Hypothalamus (tissue), 51 donors: ENCODE results near the gene SLC2A4RG.

Experiments
- DNase-seq, 51 donors: peaks; one replicate each; lab custom pipeline; 2025; lab: John Stamatoyannopoulos, UW

Gene SLC2A4RG

GRCh38 chr20:63739130-63740069 lies at the start of gene SLC2A4RG:
Gene SLC2A4RG (plus strand): TSS chr20:63739776. CDS start chr20:63739913, 137 bp downstream.
- peak in 44 of 51 donors; percentile 19 to 86 (median 58) for DNase-seq

GRCh38 chr20:63690003-63690897 lies 49.3 kb upstream of the SLC2A4RG start:
- DNase-seq = no peak

- DNase-seq = no peak
These were observed 48.5 kb upstream of the SLC2A4RG start for GRCh38 chr20:63690898-63691710.

GRCh38 chr20:63691711-63692435 lies 47.7 kb upstream of the SLC2A4RG start:
- no peak for DNase-seq

- DNase-seq = no peak
These were observed 47.0 kb upstream of the SLC2A4RG start for GRCh38 chr20:63692436-63693082.

GRCh38 chr20:63693083-63693732 lies 46.4 kb upstream of the SLC2A4RG start:
- peak in 3 of 51 donors; percentile 17 to 32 (median 27) for DNase-seq

GRCh38 chr20:63693733-63694583 lies 45.6 kb upstream of the SLC2A4RG start:
- no peak for DNase-seq

GRCh38 chr20:63694584-63695423 lies 44.8 kb upstream of the SLC2A4RG start:
- no peak for DNase-seq

GRCh38 chr20:63695424-63696305 lies 43.9 kb upstream of the SLC2A4RG start:
- no peak for DNase-seq

- DNase-seq = no peak
These were observed 43.3 kb upstream of the SLC2A4RG start for GRCh38 chr20:63696306-63696627.

- DNase-seq = no peak
These were observed 42.8 kb upstream of the SLC2A4RG start, which contains the start of gene TNFRSF6B for GRCh38 chr20:63696628-63697356. Gene TNFRSF6B (plus strand): TSS chr20:63696652. CDS start chr20:63696768, 116 bp downstream.

GRCh38 chr20:63697357-63697867 lies 42.2 kb upstream of the SLC2A4RG start:
- DNase-seq = no peak

- no peak for DNase-seq
These were observed 41.6 kb upstream of the SLC2A4RG start for GRCh38 chr20:63697868-63698545.
